LNCAP (cell line): Measurements from ENCODE around the gene ZNF536.

ENCODE experiments used
- TF ChIP-seq, protein P1 (sequence below): fragments of 450-650 bp; IDR thresholded peaks from 2 replicates; pipeline ENCODE4 v1.5.1; 2017; ENCODE audit warnings: mild to moderate bottlenecking

Gene ZNF536

DNA sequence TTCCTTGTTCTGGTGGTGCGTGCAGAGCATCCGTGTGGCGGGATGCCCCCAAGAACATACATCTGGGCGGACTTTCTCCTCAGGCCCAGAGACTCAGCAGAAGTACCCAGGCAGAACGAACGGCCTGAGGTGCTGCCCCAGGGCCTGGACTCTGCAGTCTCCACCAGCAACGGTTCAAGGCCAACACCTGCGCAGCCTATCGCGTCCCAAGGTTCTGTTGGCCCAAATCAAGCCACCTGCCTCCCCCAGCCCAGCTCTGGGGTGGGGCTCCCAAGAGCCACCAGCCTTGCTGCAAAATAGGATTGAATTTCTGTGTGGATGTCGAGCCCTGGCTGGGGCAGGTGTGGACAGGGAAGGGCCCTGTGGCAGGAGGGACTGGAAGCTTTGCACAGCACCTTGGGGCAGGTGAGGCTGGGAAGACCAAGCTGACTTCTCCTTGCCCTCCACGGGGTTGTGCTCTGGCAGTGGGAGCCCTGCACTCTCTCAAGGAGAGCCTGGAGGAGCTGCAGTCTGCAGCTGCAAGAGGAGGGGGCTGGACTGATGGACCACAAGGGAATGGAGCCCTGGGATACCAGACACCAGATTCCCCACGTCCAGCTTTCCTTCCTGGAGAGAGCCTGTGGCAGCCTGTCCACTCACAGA is 146.9 kb downstream of the ZNF536 start:
- TF ChIP-seq, protein P1, sequence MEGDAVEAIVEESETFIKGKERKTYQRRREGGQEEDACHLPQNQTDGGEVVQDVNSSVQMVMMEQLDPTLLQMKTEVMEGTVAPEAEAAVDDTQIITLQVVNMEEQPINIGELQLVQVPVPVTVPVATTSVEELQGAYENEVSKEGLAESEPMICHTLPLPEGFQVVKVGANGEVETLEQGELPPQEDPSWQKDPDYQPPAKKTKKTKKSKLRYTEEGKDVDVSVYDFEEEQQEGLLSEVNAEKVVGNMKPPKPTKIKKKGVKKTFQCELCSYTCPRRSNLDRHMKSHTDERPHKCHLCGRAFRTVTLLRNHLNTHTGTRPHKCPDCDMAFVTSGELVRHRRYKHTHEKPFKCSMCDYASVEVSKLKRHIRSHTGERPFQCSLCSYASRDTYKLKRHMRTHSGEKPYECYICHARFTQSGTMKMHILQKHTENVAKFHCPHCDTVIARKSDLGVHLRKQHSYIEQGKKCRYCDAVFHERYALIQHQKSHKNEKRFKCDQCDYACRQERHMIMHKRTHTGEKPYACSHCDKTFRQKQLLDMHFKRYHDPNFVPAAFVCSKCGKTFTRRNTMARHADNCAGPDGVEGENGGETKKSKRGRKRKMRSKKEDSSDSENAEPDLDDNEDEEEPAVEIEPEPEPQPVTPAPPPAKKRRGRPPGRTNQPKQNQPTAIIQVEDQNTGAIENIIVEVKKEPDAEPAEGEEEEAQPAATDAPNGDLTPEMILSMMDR, result no peak

DNA sequence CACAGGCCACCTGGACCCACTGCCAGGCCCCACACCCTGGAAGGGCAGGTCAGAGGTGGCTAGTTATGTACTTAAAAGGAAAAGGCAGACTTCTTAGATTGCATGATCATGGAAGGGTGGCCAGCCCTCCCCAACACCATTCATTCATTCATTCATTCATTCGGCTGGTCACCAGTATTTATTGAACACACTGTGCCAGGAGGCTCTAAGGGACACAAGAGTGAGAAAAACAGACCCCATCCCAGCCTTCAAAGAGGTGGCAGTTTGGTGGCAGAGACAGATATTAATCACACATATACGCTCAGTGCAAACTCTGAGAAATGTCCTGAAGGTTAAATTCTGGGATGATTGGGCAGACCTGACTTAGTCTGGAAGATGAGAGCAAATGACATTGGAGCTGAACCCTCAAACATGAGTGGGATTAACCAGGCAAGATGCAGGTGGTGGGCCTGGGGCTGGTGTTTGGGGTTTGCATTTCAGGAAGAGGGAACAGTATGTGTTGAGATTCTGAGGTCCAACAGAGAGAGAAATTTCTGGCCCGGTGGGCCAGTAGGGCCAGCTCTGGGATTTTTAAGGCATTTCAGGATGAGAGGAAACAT is 147.5 kb downstream of the ZNF536 start:
- TF ChIP-seq, protein P1, result no peak

DNA sequence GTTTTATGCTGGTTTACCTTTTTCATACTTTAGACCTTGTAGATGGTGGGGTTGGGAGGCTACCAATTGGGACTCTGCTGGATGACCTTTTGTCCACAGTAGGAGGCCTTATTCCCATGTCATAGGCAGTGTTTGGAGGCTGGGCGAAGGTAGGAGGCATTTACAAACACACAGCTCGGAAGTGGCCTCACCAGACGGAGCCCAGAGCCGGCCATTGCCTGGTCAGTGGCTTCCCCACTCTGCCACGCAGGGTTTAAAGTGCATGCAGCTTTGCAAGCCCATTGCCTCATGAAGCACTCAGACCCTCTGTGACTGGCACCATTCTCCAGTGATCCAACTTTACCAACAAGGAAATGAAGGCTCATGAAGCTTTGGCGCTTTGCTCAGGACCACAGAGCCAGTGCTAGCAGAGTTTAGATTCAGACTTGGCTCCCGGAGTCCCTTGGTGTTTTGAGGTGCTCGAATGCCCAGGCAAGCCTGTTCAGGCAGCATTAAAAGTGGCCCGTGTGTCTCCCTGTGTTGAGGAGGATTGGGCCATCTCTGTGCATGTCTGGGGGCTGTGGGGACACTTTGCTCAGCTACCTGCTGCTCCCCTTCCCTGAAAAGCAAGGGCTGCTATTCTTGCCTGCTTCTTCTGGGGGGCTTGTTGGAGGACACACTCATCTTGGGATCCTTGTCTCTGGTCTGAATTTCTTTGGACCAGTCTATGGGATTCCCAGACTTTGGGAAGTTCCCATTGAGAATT is 148.7 kb downstream of the ZNF536 start:
- TF ChIP-seq, protein P1, result no peak

DNA sequence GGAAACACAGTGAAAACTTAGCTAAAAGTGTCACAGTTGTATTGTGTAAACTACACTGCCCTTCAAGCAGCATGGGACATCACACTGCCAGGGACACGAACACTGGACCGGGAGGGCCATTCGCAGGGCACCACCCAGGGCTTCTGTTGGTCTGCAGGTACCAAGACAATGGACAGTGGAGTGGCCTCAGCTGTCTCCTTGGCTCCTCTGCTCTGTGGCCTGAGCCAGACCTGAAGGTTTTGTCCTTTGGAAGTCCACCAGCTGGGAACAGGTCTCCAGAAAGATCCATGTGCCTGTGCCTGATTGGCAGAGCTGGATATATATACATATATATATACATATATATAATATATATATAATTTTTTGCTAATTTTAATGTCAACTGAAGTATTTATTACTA is 149.8 kb downstream of the ZNF536 start:
- TF ChIP-seq, protein P1, result no peak

DNA sequence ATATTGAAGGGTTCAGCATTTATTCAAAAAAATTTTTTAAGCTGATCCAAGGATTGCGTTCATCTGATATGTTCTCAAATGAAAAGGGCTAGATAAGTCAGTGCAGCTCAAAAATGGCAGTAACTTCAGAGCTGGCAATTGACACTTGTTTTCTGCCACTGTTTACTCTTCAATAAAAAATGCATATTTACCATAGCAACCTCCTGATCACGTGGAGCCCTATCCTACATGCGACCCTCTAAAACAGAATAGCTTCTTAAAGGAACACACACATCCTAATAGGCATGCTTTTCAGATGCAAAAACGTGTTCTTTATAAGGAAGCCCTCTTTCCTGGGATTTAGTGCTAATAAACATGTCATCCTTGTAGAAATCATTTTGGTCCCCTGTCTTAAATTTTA is 150.2 kb downstream of the ZNF536 start:
- TF ChIP-seq, protein P1, result no peak

DNA sequence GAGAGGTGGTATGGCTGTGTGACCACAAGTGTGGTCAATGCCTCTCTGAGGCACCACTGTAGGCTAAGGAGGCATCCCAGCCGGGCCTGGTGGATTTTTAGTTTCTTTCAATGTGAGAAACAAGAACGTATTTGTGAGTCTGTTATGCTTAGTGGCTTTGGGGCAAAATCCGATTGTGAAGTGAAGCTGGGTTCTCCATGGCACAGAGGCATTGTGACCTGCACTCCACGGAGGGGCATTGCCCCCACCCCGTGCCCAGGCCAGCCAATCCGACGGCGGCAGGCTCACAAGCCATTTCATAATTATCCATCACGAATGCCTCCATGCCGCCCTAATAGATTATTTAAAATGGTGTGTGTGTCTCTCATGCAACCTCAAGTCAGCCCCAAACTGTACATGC is 151.6 kb downstream of the ZNF536 start:
- TF ChIP-seq, protein P1, result no peak

DNA sequence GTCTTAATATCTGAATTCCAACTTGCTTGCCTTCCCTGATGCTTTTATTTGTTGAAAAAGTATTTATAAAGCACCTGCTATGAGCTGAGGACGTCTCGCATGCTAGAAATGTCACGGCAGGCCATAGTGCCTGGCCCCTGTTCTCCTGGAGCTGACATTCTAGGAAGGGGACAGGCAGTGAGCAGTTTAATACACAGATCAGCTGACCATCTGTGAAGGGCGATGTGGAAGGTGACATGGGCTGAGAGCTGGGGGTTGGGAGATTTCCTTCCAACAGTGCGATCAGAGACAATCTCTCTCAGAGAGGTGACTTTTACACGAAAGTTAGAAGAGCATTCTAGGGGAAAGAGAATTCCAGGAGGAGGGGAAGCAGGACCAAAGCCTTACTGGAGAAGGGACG is 153.2 kb downstream of the ZNF536 start:
- TF ChIP-seq, protein P1, result no peak
